DMS114 treated with DMSO at 0.1 percent for 48 hours (cell line): ENCODE results near the gene OPTC.
"Not testable (repeated sequence)": the region's sequence is repeated elsewhere in the genome, so short reads cannot be mapped to it uniquely, and the experiment has no call there.

Source experiments
- DNase-seq: peaks from one replicate; lab custom pipeline; 2025; ENCODE audit not compliant: unreplicated experiment; lab: John Stamatoyannopoulos, UW

The OPTC gene

GRCh38 chr1:203493901-203494300 is at the start of gene OPTC:
Gene OPTC (plus strand): TSS chr1:203494153. CDS start chr1:203496006, 1,853 bp downstream.
- DNase-seq: no peak

DNA sequence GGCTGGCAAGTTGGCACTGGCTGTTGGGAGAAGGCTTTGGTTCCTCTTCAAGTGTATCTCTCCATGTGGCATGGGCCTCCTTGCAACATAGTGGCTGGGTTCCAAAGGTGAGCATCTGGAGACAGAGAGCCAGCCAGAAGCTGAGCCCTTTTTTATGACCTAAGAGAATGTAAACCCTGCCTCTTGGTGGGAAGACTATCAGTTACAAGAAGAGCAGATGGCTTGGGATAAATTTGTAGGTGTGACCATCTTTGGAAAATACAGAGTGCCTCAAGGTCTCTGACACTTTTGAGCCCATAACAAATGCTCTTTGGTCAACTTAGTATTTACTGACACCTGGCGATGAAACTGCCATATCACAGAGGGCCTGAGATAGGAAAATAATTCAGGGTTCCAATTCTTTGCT is 49.8 kb upstream of the OPTC start:
- no peak for DNase-seq

GRCh38 chr1:203447151-203447550 is 46.8 kb upstream of the OPTC start:
- no peak for DNase-seq

DNA sequence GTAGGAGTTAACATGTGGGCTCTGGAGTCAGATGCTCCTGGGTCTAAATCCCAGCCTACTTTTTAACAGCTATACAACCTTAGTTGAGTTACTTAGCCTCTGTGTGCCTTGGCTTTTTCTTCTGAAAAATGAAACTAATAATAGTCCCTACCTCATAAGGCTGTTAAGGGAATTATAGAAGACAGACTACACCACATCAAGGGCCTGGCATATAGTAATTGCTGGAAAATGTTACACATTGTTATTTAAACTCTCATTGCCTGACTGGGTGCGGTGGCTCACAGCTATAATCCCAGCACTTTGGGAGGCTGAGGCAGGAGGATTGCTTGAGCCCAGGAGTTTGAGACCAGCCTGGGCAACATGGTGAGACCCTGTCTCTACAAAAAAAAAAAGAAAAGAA is 46.4 kb upstream of the OPTC start:
- not testable (repeated sequence) for DNase-seq

DNA sequence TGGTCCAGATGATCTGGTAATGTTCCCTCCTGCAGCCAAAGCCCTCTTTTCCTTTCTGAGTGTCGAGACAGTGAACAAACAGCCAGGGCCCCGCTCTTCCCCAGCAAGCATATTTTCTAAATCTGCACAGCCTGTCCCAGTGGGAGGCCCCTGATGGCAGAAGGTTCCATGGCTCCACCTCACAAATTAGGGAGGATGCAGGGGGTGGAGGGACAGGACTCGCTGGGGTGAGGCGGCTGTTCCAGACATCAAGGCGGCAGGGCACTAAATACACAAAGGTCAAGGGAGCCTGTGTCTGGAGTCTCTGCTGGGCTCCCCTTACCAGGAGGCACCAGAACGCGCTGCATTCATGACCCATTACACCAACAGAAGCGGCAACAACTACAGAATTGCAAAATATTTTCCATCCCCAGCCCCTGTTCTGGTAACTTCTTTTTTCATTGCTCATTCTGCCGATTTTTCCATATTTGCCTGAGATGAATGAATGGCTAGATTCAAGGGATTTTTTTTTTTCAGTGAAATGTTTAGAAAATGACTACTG is 45.4 kb upstream of the OPTC start:
- DNase-seq: no peak

DNA sequence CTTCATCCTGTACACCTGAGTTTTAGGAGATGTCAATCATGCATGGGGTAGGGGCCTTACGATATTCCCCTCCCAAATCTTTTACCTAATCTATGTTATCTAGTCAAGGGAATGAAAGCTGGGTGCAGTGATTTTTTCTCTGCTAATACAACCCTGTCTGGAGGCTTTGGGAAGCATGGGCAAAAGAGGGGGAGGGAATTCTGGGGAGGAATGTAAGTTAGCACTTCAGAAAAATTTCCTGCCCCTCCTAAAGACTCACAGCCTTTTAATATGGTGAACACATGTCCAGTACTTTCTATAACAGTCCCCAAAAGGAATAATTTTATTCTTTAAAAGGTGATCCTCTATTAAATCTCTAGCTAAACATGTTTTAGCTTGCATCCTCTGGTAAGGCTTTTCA is 44.0 kb upstream of the OPTC start:
- no peak for DNase-seq

DNA sequence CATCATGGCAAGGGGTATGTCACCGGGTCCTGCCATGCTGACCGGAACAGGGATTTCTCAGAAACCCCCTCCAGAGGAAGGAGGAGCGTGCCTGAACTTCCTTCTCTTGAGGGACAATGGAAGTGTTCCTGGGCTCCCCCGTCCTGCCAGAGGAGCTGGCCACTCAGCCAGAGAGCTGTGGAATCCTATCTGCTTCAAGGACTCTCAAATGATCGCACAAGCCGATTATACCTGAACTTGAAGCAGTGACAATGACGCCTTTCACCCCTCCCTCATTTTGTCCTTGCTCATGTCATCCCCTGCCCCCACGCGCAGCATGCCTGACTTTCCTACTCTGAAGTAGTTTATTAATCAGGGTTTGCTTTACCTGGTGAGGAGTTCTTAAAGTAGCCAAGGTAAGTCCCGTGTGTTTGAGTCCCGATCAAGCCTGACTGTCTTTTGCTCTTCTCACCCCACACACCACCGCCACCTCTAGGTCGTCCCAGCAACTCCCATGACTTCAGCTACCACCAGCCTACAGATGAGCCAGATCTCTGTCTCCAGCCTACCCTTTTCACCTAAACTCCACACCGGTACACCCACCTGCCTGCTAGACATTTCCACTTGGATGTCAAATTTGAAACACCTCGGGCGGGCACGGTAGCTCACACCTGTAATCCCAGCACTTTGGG is 43.3 kb upstream of the OPTC start:
- no peak for DNase-seq

- DNase-seq: no peak
These were observed 41.8 kb upstream of the OPTC start for GRCh38 chr1:203451836-203452784.

GRCh38 chr1:203453016-203453415 is 40.9 kb upstream of the OPTC start:
- DNase-seq: no peak

GRCh38 chr1:203453616-203454015 is 40.3 kb upstream of the OPTC start:
- DNase-seq: no peak

- DNase-seq: no peak
These were observed 38.9 kb upstream of the OPTC start for GRCh38 chr1:203454986-203455471.

GRCh38 chr1:203455706-203456105 is 38.2 kb upstream of the OPTC start:
- DNase-seq: no peak

GRCh38 chr1:203456577-203456976 is 37.4 kb upstream of the OPTC start:
- DNase-seq: no peak

GRCh38 chr1:203458078-203458477 is 35.9 kb upstream of the OPTC start:
- DNase-seq: no peak

DNA sequence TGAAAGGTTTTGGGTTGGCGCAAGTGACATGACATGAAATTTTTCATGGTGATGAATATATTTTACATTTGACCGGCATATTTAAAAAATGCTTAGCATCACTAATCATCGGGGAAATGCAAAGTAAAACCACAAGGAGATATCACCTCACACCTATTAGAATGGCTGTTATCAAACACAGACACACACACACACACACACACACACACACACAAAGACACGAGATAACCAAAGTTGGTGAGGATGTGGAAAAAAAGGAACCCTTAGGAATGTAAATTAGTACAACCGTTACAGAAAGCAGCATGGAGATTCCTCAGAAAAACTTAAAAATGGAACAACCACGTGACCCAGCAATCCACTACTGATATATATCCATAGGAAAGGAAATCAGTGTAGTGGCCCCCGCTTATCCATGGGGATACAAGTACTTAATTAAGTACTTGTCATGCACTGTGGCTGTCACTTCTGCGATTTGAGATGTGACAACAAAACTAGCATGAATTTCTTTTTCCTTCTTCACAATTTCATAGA is 34.2 kb upstream of the OPTC start:
- no peak for DNase-seq

- DNase-seq: no peak
These were observed 32.2 kb upstream of the OPTC start for GRCh38 chr1:203461717-203462116.

DNA sequence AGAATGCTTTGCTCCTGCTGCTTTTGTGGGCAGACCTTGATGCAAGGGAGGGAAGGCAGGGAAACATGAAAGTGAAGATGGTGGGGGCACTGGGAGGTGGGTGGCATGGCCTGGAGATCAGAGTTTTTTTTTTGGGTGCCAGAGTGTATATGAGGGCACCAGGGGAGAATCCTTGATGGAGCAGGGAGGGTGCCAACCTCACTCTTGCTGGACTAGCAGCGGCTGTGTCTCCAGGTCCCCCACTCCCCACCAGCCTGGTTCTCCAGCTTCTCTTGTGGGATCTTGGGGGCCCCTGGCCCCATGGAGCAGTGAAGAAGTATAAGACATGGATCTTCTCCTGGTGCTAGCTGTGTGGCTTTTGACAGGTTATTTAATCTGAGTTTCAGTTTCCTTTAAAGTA is 31.8 kb upstream of the OPTC start:
- no peak for DNase-seq

- DNase-seq: no peak
These were observed 31.1 kb upstream of the OPTC start for GRCh38 chr1:203462878-203463277.

DNA sequence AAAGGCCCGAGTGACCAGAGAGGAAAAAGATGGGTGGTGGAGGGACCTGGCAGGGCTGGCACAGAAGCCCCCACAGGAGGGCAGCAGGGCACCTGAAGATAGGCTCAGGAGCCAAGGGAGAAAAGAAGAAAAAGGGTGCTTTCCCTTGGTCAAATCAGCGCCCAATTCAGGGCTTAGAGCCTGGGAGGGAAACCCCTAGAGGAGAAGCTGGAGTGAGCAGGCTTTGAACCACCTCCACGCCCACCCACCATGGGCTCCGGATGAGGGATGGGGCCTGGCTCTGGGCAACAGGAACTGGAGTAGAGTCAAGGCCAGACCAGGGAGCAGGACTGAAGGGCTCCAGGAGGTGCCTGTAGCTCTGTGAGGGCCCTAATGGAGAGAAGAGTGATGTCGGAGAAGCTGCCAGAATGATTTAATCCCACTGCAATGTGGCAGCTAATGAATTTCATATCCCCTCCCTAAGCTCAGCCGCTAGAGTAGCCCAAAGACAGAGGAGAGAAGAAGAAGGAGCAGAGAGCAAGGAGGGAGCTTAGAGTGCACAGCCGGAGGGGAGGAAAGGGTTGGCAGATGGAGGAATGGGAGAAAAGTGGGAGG is 30.4 kb upstream of the OPTC start:
- no peak for DNase-seq

DNA sequence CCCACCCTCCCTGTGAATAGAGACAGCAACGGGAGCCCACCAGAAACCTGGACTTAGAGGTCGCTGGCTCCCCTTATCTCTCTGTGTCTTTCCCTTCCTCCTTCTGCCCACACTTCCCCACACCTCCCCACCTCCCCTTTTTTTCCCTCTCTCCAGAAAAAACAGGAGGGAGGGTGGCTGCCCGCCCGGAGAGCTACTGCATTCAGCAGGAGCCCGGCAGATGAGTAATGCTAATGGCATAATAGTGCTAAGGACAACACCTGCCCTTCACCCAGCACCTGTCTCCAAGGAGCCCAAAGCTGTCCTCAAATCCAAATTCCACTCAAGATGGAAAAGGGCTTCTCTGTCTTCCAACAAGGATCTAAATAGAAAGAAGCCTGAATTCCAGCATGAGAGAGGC is 29.7 kb upstream of the OPTC start:
- DNase-seq: no peak

DNA sequence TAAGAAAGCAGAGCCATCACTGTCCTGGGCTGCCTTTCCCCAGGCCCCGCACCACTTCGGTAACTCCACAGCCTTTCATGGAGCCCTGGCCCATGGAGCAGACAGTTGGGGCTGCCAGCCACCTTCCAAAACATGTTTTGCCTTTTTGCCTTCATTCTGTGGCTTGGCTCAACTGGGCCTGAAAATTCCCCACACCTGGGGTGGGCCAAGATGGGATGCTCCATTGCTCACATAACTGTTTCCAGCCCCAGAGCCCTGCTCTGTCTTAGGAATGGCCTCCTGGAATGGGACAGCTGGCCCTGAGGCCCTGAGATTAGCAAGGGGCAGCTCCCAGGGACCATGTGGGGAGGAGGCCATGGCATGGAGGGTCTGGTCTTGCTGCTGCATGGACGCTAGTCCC is 29.2 kb upstream of the OPTC start:
- DNase-seq: no peak
